ENCODE measurements around the gene MYO9A.

Gene MYO9A

GRCh38 chr15:71931261-71931660 is 186.7 kb downstream of the MYO9A start:
- no peak for DNase-seq (ENCODE audit: extremely low read depth, low read depth)
- no peak for TF ChIP-seq CTCF (IDR thresholded peaks at IDR 0.05; ENCODE audit: low read depth, low read length)

GRCh38 chr15:71925145-71925544 is 192.8 kb downstream of the MYO9A start:
- no peak for DNase-seq (ENCODE audit: extremely low read depth, low read depth)
- TF ChIP-seq CTCF (IDR thresholded peaks at IDR 0.05; ENCODE audit: low read depth, low read length) = no peak

GRCh38 chr15:71921191-71921590 is 196.8 kb downstream of the MYO9A start:
- no peak for DNase-seq (ENCODE audit: extremely low read depth, low read depth)
- TF ChIP-seq CTCF (IDR thresholded peaks at IDR 0.05; ENCODE audit: low read depth, low read length) = no peak

GRCh38 chr15:71920573-71920972 is 197.4 kb downstream of the MYO9A start:
- DNase-seq (ENCODE audit: extremely low read depth, low read depth) = no peak
- TF ChIP-seq CTCF (IDR thresholded peaks at IDR 0.05; ENCODE audit: low read depth, low read length) = no peak

- no peak for TF ChIP-seq CTCF (IDR thresholded peaks at IDR 0.05; ENCODE audit: low read depth, low read length)
- no peak for DNase-seq (ENCODE audit: extremely low read depth, low read depth)
Observed at GRCh38 chr15:71916834-71917233, 201.1 kb downstream of the MYO9A start.

- DNase-seq (ENCODE audit: extremely low read depth, low read depth) = no peak
- TF ChIP-seq CTCF (IDR thresholded peaks at IDR 0.05; ENCODE audit: low read depth, low read length) = no peak
Observed at GRCh38 chr15:71914092-71914491, 203.9 kb downstream of the MYO9A start.

GRCh38 chr15:71899674-71900073 is 218.3 kb downstream of the MYO9A start:
- TF ChIP-seq CTCF (IDR thresholded peaks at IDR 0.05; ENCODE audit: low read depth, low read length) = no peak
- no peak for DNase-seq (ENCODE audit: extremely low read depth, low read depth)
